Measurements from ENCODE around the gene ZFP1. TPM values are rescaled to one million over a fixed set of nuclear protein-coding genes. Genes with fewer than 3 reads are reported as not detected.
A peak's percentile ranks its signal among the peaks of the same experiment; 100 is the strongest.

ZFP1 gene
- total and polyA plus RNA-seq, 7 donors: 3.4 to 10.4 (median 6.2) TPM

- peak in 1 of 2 donors; percentile 72 for DNase-seq
- Histone ChIP-seq H3K27me3 (ENCODE audit: insufficient read depth in 3 of 3, low read length in 2 of 3) (no peaks in the 10 kb centered on the region), H3K4me3 (no peak overlapping the region), H3K9me3 (no peaks in the 10 kb centered on the region), H3K4me1 (peaks cover 57% of the 10 kb centered on the region), H3K27ac (peak overlapping the region; percentile 95), H3K36me3 (ENCODE audit: insufficient read depth in 1 of 2, low read depth in 1 of 2) (no peaks in the 10 kb centered on the region)
- intact Hi-C loops (cut with DNase I): loop anchor here (1.0 to 5.0 kb wide), 2 partner anchors 15 to 43 kb away; no protein-coding TSS in a partner anchor
- no peak for TF ChIP-seq CTCF (IDR thresholded peaks at IDR 0.05)
- WGBS, 3 donors: 16 to 27% (median 17%) methylated on average over 10 of the region's 10 CpGs
- ATAC-seq: peak in 3 of 4 donors; percentile 16 to 57 (median 17)
These were observed 42.8 kb upstream of the ZFP1 start for GRCh38 chr16:75105306-75106061.

GRCh38 chr16:75106351-75107274, 41.7 kb upstream of the ZFP1 start:
- no peak for TF ChIP-seq CTCF (IDR thresholded peaks at IDR 0.05)
- peaks cover 66% of the 10 kb centered on the region for H3K4me1 ChIP-seq
- ATAC-seq (no peak), DNase-seq (no peak)
- no peaks in the 10 kb centered on the region for H3K27me3 ChIP-seq (ENCODE audit: insufficient read depth in 3 of 3, low read length in 2 of 3)
- H3K9me3 ChIP-seq: no peaks in the 10 kb centered on the region
- no peaks in the 10 kb centered on the region for H3K36me3 ChIP-seq (ENCODE audit: insufficient read depth in 1 of 2, low read depth in 1 of 2)
- peak overlapping the region; percentile 95 for H3K27ac ChIP-seq
- intact Hi-C loops (cut with DNase I): loop anchor here in 1 of 2 donors (5.0 kb wide), 1 partner anchor 44 kb away; no protein-coding TSS in a partner anchor
- peak overlapping the region; percentile 58 for H3K4me3 ChIP-seq
- WGBS, 3 donors: 90 to 93% (median 91%) methylated on average over 20 of the region's 20 CpGs

GRCh38 chr16:75107505-75107904, 40.8 kb upstream of the ZFP1 start:
- ATAC-seq (no peak), DNase-seq (no peak)
- peak overlapping the region; percentile 95 for H3K27ac ChIP-seq
- TF ChIP-seq CTCF (IDR thresholded peaks at IDR 0.05): no peak
- peak overlapping the region; percentile 58 for H3K4me3 ChIP-seq
- 40 to 43% (median 42%) methylated on average over 9 to 10 of the region's 10 CpGs for WGBS, 3 donors
- H3K9me3 ChIP-seq: no peaks in the 10 kb centered on the region
- H3K36me3 ChIP-seq (ENCODE audit: insufficient read depth in 1 of 2, low read depth in 1 of 2): peaks cover 0 to 5% of the 10 kb centered on the region in 2 donors
- H3K27me3 ChIP-seq (ENCODE audit: insufficient read depth in 3 of 3, low read length in 2 of 3): no peaks in the 10 kb centered on the region
- H3K4me1 ChIP-seq: peaks cover 75% of the 10 kb centered on the region
- intact Hi-C loops (cut with DNase I): loop anchor here in 1 of 2 donors (5.0 kb wide), 1 partner anchor 45 kb away; no protein-coding TSS in a partner anchor

GRCh38 chr16:75108792-75109731, 39.3 kb upstream of the ZFP1 start:
- H3K4me3 ChIP-seq: peak overlapping the region; percentile 58
- WGBS, 3 donors: 23 to 34% (median 24%) methylated on average over 27 of the region's 27 CpGs
- DNase-seq (peak; percentile 88 to 94), ATAC-seq (peak; percentile 47 to 58 (median 54))
- peak overlapping the region; percentile 95 for H3K27ac ChIP-seq
- intact Hi-C loops (cut with DNase I): loop anchor here in 1 of 2 donors (5.0 kb wide), 1 partner anchor 47 kb away; no protein-coding TSS in a partner anchor
- H3K4me1 ChIP-seq: peaks cover 78% of the 10 kb centered on the region
- H3K27me3 ChIP-seq (ENCODE audit: insufficient read depth in 3 of 3, low read length in 2 of 3): no peaks in the 10 kb centered on the region
- no peak for TF ChIP-seq CTCF (IDR thresholded peaks at IDR 0.05)
- no peaks in the 10 kb centered on the region for H3K9me3 ChIP-seq
- H3K36me3 ChIP-seq (ENCODE audit: insufficient read depth in 1 of 2, low read depth in 1 of 2): peaks cover 0 to 16% of the 10 kb centered on the region in 2 donors

All from psoas muscle (tissue), 8 donors.